ENCODE results near the gene MEF2C. TPM values are rescaled to one million over a fixed set of nuclear protein-coding genes. Genes with fewer than 3 reads are reported as not detected.

MEF2C gene
- total RNA-seq, 3 donors from 2014 or later (not counting 1 experiment from before 2014, with no cell fraction given): 9.2 to 22.0 (median 18.3) TPM

DNA sequence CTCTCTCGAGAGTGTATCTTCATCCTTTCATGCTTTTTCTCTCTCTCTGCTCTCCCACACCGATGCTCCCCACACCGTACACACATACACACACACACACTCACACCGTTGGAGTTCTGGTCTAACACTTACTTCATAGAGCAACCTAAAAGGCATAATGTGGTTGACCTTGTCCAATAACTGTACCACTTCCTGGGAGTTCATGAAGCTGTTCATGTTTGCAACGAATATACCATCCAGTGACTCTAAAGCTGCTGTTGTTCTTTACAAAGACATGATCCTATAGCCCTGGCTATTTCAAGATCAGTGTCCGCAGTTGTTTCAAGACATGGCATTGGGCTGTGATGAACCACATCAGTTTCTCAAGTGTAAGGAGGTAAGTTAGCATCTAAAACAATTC, 10.0 kb downstream of the MEF2C start:
- Histone ChIP-seq H3K9me3 (ENCODE audit: control insufficient read depth, insufficient read depth, low read length) (no peaks in the 10 kb centered on the region), H3K4me1 (ENCODE audit: control insufficient read depth, insufficient read depth, low read length) (no peaks in the 10 kb centered on the region), H3K36me3 (ENCODE audit: control insufficient read depth, insufficient read depth, low read length) (no peaks in the 10 kb centered on the region), H3K27me3 (ENCODE audit: control insufficient read depth, insufficient read depth, low read length) (no peaks in the 10 kb centered on the region), H3K4me3 (ENCODE audit: low read length) (no peak overlapping the region), H3K27ac (ENCODE audit: low read length) (no peak overlapping the region)
- DNase-seq (no peak), ATAC-seq (peak; percentile 68 to 80 (median 73))
- H3K4me3 Mint-ChIP-seq: peak overlapping the region; percentile 14
- peaks cover 8% of the 10 kb centered on the region in 2 donors for H3K4me1 Mint-ChIP-seq
- no peaks in the 10 kb centered on the region for H3K36me3 Mint-ChIP-seq
- TF ChIP-seq CTCF (IDR thresholded peaks at IDR 0.05): no peak
- intact Hi-C loops (cut with micrococcal nuclease): no loop called here
- peak overlapping the region in 1 of 2 donors; percentile 4 for H3K27ac Mint-ChIP-seq
- 34% methylated on average over 6 of the region's 6 CpGs for WGBS (ENCODE audit: insufficient coverage)
- no peaks in the 10 kb centered on the region for H3K27me3 Mint-ChIP-seq (ENCODE audit: low read depth in 2 of 2)
- no peaks in the 10 kb centered on the region for H3K9me3 Mint-ChIP-seq

DNA sequence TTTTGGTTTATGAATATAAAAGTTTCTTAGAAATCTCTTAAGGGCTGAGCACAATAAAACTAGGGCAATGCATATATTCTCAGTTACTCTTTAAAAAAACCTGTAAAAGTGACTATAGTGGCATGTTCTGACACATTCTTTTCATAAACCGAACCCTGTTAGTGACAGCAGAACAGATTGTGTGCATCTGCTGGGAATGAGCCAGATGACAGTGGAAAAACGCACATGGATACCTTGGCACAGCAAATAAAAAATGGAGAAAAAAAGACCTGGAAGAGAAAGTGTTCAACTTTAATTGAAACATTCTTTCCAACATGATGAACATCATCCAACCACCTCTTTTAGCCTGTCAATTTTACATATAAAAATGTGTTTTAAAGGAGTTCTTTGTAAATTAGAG, 12.7 kb downstream of the MEF2C start:
- no peaks in the 10 kb centered on the region for H3K9me3 Mint-ChIP-seq
- no peak overlapping the region for H3K27ac Mint-ChIP-seq
- no peaks in the 10 kb centered on the region for H3K27me3 ChIP-seq (ENCODE audit: control insufficient read depth, insufficient read depth, low read length)
- no peak overlapping the region for H3K4me3 ChIP-seq (ENCODE audit: low read length)
- no peak for DNase-seq
- no peaks in the 10 kb centered on the region for H3K9me3 ChIP-seq (ENCODE audit: control insufficient read depth, insufficient read depth, low read length)
- 100% methylated on average over 2 of the region's 2 CpGs for WGBS (ENCODE audit: insufficient coverage)
- no peak for TF ChIP-seq CTCF (IDR thresholded peaks at IDR 0.05)
- no peaks in the 10 kb centered on the region for H3K4me1 ChIP-seq (ENCODE audit: control insufficient read depth, insufficient read depth, low read length)
- H3K27me3 Mint-ChIP-seq (ENCODE audit: low read depth in 2 of 2): no peaks in the 10 kb centered on the region
- no peaks in the 10 kb centered on the region for H3K36me3 ChIP-seq (ENCODE audit: control insufficient read depth, insufficient read depth, low read length)
- peaks cover 8% of the 10 kb centered on the region in 2 donors for H3K4me1 Mint-ChIP-seq
- H3K4me3 Mint-ChIP-seq: no peak overlapping the region
- no peak overlapping the region for H3K27ac ChIP-seq (ENCODE audit: low read length)
- ATAC-seq: no peak
- no peaks in the 10 kb centered on the region for H3K36me3 Mint-ChIP-seq
- intact Hi-C loops (cut with micrococcal nuclease): no loop called here

- H3K27ac ChIP-seq (ENCODE audit: low read length): no peak overlapping the region
- no peaks in the 10 kb centered on the region for H3K36me3 ChIP-seq (ENCODE audit: control insufficient read depth, insufficient read depth, low read length)
- no peaks in the 10 kb centered on the region for H3K4me1 ChIP-seq (ENCODE audit: control insufficient read depth, insufficient read depth, low read length)
- no peaks in the 10 kb centered on the region for H3K9me3 ChIP-seq (ENCODE audit: control insufficient read depth, insufficient read depth, low read length)
- DNase-seq (no peak), ATAC-seq (no peak)
- Mint-ChIP-seq H3K4me3 (no peak overlapping the region), H3K4me1 (peaks cover 8% of the 10 kb centered on the region in 2 donors), H3K9me3 (no peaks in the 10 kb centered on the region), H3K27me3 (ENCODE audit: low read depth in 2 of 2) (no peaks in the 10 kb centered on the region), H3K36me3 (no peaks in the 10 kb centered on the region), H3K27ac (no peak overlapping the region)
- no CpG with 5 or more reads among the region's 7 CpGs for WGBS (ENCODE audit: insufficient coverage)
- no peaks in the 10 kb centered on the region for H3K27me3 ChIP-seq (ENCODE audit: control insufficient read depth, insufficient read depth, low read length)
- intact Hi-C loops (cut with micrococcal nuclease): no loop called here
- no peak for TF ChIP-seq CTCF (IDR thresholded peaks at IDR 0.05)
- H3K4me3 ChIP-seq (ENCODE audit: low read length): no peak overlapping the region
Observed at GRCh38 chr5:88868468-88869068, 14.4 kb downstream of the MEF2C start.

DNA sequence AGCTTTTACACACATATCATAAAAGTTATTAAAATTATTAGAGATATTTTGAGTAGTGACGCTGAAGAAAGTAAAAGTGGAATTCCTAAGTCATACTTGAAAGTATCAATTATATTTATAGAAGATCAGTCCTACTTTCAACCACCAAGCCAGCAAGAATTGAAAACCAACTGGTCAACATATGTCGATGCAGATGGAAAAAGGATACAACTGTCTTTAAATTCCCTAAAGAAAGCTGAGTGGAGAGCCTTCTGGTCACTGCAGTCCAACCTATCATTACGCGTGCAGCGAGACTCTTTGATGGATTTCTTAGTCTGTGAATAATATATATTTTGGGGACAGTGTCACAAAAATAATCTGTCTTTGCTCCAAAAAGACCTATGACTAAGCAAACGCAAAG, 15.3 kb downstream of the MEF2C start:
- Mint-ChIP-seq H3K9me3 (no peaks in the 10 kb centered on the region), H3K27me3 (ENCODE audit: low read depth in 2 of 2) (no peaks in the 10 kb centered on the region), H3K27ac (no peak overlapping the region), H3K4me3 (no peak overlapping the region), H3K4me1 (peaks cover under 1% of the 10 kb centered on the region in 2 donors), H3K36me3 (no peaks in the 10 kb centered on the region)
- TF ChIP-seq CTCF (IDR thresholded peaks at IDR 0.05): no peak
- intact Hi-C loops (cut with micrococcal nuclease): no loop called here
- ATAC-seq (no peak), DNase-seq (no peak)
- Histone ChIP-seq H3K27me3 (ENCODE audit: control insufficient read depth, insufficient read depth, low read length) (no peaks in the 10 kb centered on the region), H3K27ac (ENCODE audit: low read length) (no peak overlapping the region), H3K9me3 (ENCODE audit: control insufficient read depth, insufficient read depth, low read length) (no peaks in the 10 kb centered on the region), H3K4me1 (ENCODE audit: control insufficient read depth, insufficient read depth, low read length) (no peaks in the 10 kb centered on the region), H3K36me3 (ENCODE audit: control insufficient read depth, insufficient read depth, low read length) (no peaks in the 10 kb centered on the region), H3K4me3 (ENCODE audit: low read length) (no peak overlapping the region)
- 80% methylated on average over 2 of the region's 6 CpGs for WGBS (ENCODE audit: insufficient coverage)

Measured in natural killer cell (primary cell).